GM12878 (cell line): ENCODE measurements around the gene LCAT. TPM values are rescaled to one million over a fixed set of nuclear protein-coding genes. Genes with fewer than 3 reads are reported as not detected.
A peak's percentile ranks its signal among the peaks of the same experiment; 100 is the strongest.

Experiments used
- ATAC-seq: fragments of 200-7000 bp; cut with Tn5 transposase; 3 replicates; pipeline ENCODE4 v1.9.1; 2020; ENCODE audit warnings: mild to moderate bottlenecking, moderate library complexity
- BruUV-seq: library from RNA; stranded (reverse); fragments of 400-500 nt; replicated peaks from 2 replicates; lab custom pipeline; 2021; lab: Mats Ljungman, UMichigan
- CTCF ChIA-PET: fragments of 300-600 bp; sonication (Branson Sonifier 250); formaldehyde crosslinking; extraction: SDS; loops from one replicate; lab custom pipeline; 2021; ENCODE audit warnings: inconsistent platforms; lab: Yijun Ruan, JAX
- POLR2A ChIA-PET: fragments of 350-600 bp; formaldehyde crosslinking; extraction: SDS; loops from one replicate; lab custom pipeline; 2021; ENCODE audit warnings: inconsistent platforms; lab: Charles Lee
- RAD21 ChIA-PET: fragments of 300-600 bp; sonication (Branson Sonifier 250); formaldehyde crosslinking; loops from one replicate; lab custom pipeline; 2023; ENCODE audit warnings: antibody characterized with exemption; ENCODE audit not compliant: unreplicated experiment; lab: Charles Lee
- SMC1A ChIA-PET: fragments of 300-600 bp; sonication (Branson Sonifier 250); formaldehyde crosslinking; loops from one replicate; lab custom pipeline; 2023; ENCODE audit not compliant: unreplicated experiment, uncharacterized antibody; lab: Charles Lee
- DNase-seq: peaks from one replicate; pipeline ENCODE4 v3.0.0-alpha.2; 2011; ENCODE audit warnings: low read depth, low spot score
- FAIRE-seq: peaks from 3 replicates; lab custom pipeline; 2011; peaks lifted over from hg19 to GRCh38; lab: Jason Lieb, UNC
- H2AFZ ChIP-seq: 2 replicates; pipeline ENCODE4 v1.6.0; 2011; ENCODE audit warnings: low read depth, low read length, control low read depth; ENCODE audit not compliant: control insufficient read depth
- H3K27ac ChIP-seq: 2 replicates; pipeline ENCODE4 v1.5.1; 2011; ENCODE audit warnings: control low read depth; ENCODE audit not compliant: control insufficient read depth, insufficient read depth
- H3K27me3 ChIP-seq, 2 experiments: replicated peaks in 1 of 2; 2 replicates each; pipeline versions ENCODE4 v1.6.0 to v1.6.1; 2011; ENCODE audit warnings: low read length in 1 of 2; ENCODE audit not compliant: control insufficient read depth in 2 of 2, insufficient read depth in 2 of 2
- H3K36me3 ChIP-seq, 2 experiments: 2 replicates each; pipeline ENCODE4 v1.5.1; 2011; ENCODE audit warnings: low read length in 1 of 2; ENCODE audit not compliant: control insufficient read depth in 2 of 2, insufficient read depth in 2 of 2
- H3K4me1 ChIP-seq: 2 replicates; pipeline ENCODE4 v1.6.1; 2011; ENCODE audit warnings: mild to moderate bottlenecking, low read length, moderate library complexity, mixed read lengths; ENCODE audit not compliant: control insufficient read depth, insufficient read depth
- H3K4me2 ChIP-seq: 2 replicates; pipeline ENCODE4 v1.6.0; 2011; ENCODE audit warnings: control low read depth; ENCODE audit not compliant: control insufficient read depth, insufficient read depth
- H3K4me3 ChIP-seq: fragments of 200-600 bp; sonication (generic); 2 replicates; pipeline ENCODE4 v1.5.1; 2016
- H3K79me2 ChIP-seq: 2 replicates; pipeline ENCODE4 v1.6.0; 2011; ENCODE audit warnings: low read length; ENCODE audit not compliant: control insufficient read depth, insufficient read depth
- H3K9ac ChIP-seq: 2 replicates; pipeline ENCODE4 v1.8.0; 2011; ENCODE audit warnings: low read length, control low read depth, mixed read lengths; ENCODE audit not compliant: control insufficient read depth, insufficient read depth
- H3K9me3 ChIP-seq: replicated peaks from 3 replicates; pipeline ENCODE4 v1.5.1; 2011; ENCODE audit warnings: mild to moderate bottlenecking, low read length; ENCODE audit not compliant: control insufficient read depth, insufficient read depth
- H4K20me1 ChIP-seq: 2 replicates; pipeline ENCODE4 v1.6.0; 2011; ENCODE audit not compliant: control insufficient read depth, insufficient read depth
- CTCF ChIP-seq, 3 experiments: IDR thresholded peaks in 2 of 3; conservative IDR thresholded peaks in 1 of 3; 2 replicates each; pipeline ENCODE4 v1.5.1; 2011; ENCODE audit warnings: low read depth in 3 of 3, low read length in 3 of 3, mild to moderate bottlenecking in 3 of 3, control low read depth in 2 of 3, moderate library complexity in 2 of 3, inconsistent platforms in 1 of 3, mixed read lengths in 1 of 3; ENCODE audit not compliant: control insufficient read depth in 2 of 3, insufficient read depth in 1 of 3; ENCODE audit errors: extremely low read depth in 1 of 3
- POLR2A ChIP-seq: IDR thresholded peaks from 2 replicates; pipeline ENCODE4 v1.6.1; 2011; ENCODE audit warnings: low read depth, mild to moderate bottlenecking, low read length
- ZBTB11 ChIP-seq: fragments of 450-650 bp; formaldehyde crosslinking; IDR thresholded peaks from 2 replicates; pipeline ENCODE4 v1.5.0; 2022; ENCODE audit warnings: mild to moderate bottlenecking, missing genetic modification characterization
- WGBS: methylation state at CpG from one replicate; pipeline ENCODE4 v1.1.6; 2016; ENCODE audit warnings: low lambda C conversion rate; ENCODE audit not compliant: insufficient replicate concordance, insufficient coverage; ENCODE audit errors: missing lambda C conversion rate; 5-methylcytosine and 5-hydroxymethylcytosine counted together
- in situ Hi-C: fragments of 300-500 bp; cut with MboI; formaldehyde crosslinking; loops from 9 replicates; pipeline ENCODE4 v1.14.3; 2018; ENCODE audit warnings: mixed read lengths
- intact Hi-C: fragments of 100-400 bp; cut with micrococcal nuclease; formaldehyde crosslinking; loops from one replicate; pipeline ENCODE4 v1.14.2; 2022; ENCODE audit not compliant: unreplicated experiment
- polyA plus RNA-seq, 11 experiments: library from polyadenylated mRNA; depleted of rRNA in 4 of 11; unstranded in 6 of 11; stranded (reverse) in 5 of 11; fragments of >200 nt; fragmentation: Nextera tagmentation in 4 of 11; fragmentation: Illumina TruSeq in 1 of 11; extraction: Ambion mirVana in 4 of 11; extraction: Trizol in 1 of 11; gene quantifications; 1 replicate in 1 of 11; 2 replicates in 10 of 11; pipeline versions ENCODE4 v1.2.1 to v1.2.3, GENCODE V29; 2011 to 2016; ENCODE audit warnings: inconsistent platforms in 2 of 11, missing spikeins in 2 of 11, low read depth in 1 of 11
- total RNA-seq, 4 experiments: library from RNA; depleted of rRNA in 3 of 4; stranded (reverse); fragments of >200 nt in 3 of 4; fragmentation: Illumina TruSeq in 1 of 4; extraction: Trizol in 1 of 4; gene quantifications; 2 replicates each; pipeline versions ENCODE4 v1.2.1 to v1.2.3, GENCODE V29; 2013 to 2021

LCAT gene
- total and polyA plus RNA-seq, 10 of the 15 experiments (the other 5 are each of a cell fraction or from before 2014, with no cell fraction given) = 0.61 to 11.7 (median 3.3) TPM

GRCh38 chr16:67946128-67946569, 2.2 kb upstream of the LCAT start:
- WGBS = 97% methylated on average over 20 of the region's 20 CpGs
- ChIA-PET POLR2A (no interaction called here), CTCF (interaction anchor here (0.9 kb wide), 1 partner anchor 94 kb away, joined by 3 read pairs; no protein-coding TSS in a partner anchor), RAD21 (no interaction called here), SMC1A (no interaction called here)
- Histone ChIP-seq H2AFZ (no peak overlapping the region), H3K4me3 (no peak overlapping the region), H3K4me1 (no peaks in the 10 kb centered on the region), H3K27ac (no peak overlapping the region), H3K79me2 (no peaks in the 10 kb centered on the region), H4K20me1 (no peaks in the 10 kb centered on the region), H3K4me2 (no peak overlapping the region), H3K9me3 (no peaks in the 10 kb centered on the region), H3K36me3 (peaks cover 0 to 12% of the 10 kb centered on the region in 2 experiments; a peak in 3 of 4 replicates), H3K9ac (no peak overlapping the region), H3K27me3 (no peaks in the 10 kb centered on the region)
- FAIRE-seq = no peak
- TF ChIP-seq CTCF (IDR thresholded peaks at IDR 0.05 in 2 of 3, conservative IDR thresholded peaks at IDR 0.05 in 1 of 3; ENCODE audit: control insufficient read depth in 2 of 3, extremely low read depth in 1 of 3, insufficient read depth in 1 of 3, low read depth in 3 of 3, low read length in 3 of 3) (no peak), POLR2A (peak; percentile 23), ZBTB11 (CRISPR knock-in tag) (no peak)
- BruUV-seq = no TSS peak
- no peak for ATAC-seq
- intact Hi-C loops = no loop called here
- DNase-seq = no peak
- in situ Hi-C loops = no loop called here
